GM23338 (cell line): ENCODE results near the gene SULT1A2. TPM values are rescaled to one million over a fixed set of nuclear protein-coding genes. Genes with fewer than 3 reads are reported as not detected.
A peak's percentile ranks its signal among the peaks of the same experiment; 100 is the strongest.
"Not testable (repeated sequence)": the region's sequence is repeated elsewhere in the genome, so short reads cannot be mapped to it uniquely, and the experiment has no call there.

Experiments used
- ATAC-seq: fragments of 200-7000 bp; cut with Tn5 transposase; 3 replicates; pipeline ENCODE4 v1.9.1; 2020
- DNase-seq: peaks from one replicate; pipeline ENCODE4 v3.0.0-alpha.2; 2015; ENCODE audit warnings: low spot score
- H2AFZ ChIP-seq: fragments of 200-600 bp; sonication (generic); 2 replicates; pipeline ENCODE4 v1.8.0; 2016; ENCODE audit warnings: antibody characterized with exemption, mild to moderate bottlenecking, moderate library complexity
- H3F3A ChIP-seq: fragments of 200-600 bp; sonication (generic); replicated peaks from 2 replicates; pipeline ENCODE4 v1.8.0; 2017; ENCODE audit warnings: antibody characterized with exemption, mixed run types, low read depth
- H3K27ac ChIP-seq: fragments of 200-600 bp; sonication (generic); 2 replicates; pipeline ENCODE4 v1.6.1; 2016; ENCODE audit warnings: low read depth
- H3K27me3 ChIP-seq: fragments of 200-600 bp; sonication (generic); 2 replicates; pipeline ENCODE4 v1.8.0; 2016; ENCODE audit warnings: mild to moderate bottlenecking, mixed run types, moderate library complexity; ENCODE audit not compliant: insufficient read depth
- H3K36me3 ChIP-seq: fragments of 200-600 bp; sonication (generic); 2 replicates; pipeline ENCODE4 v1.8.0; 2016; ENCODE audit warnings: mild to moderate bottlenecking; ENCODE audit not compliant: insufficient read depth
- H3K4me1 ChIP-seq: fragments of 200-600 bp; sonication (generic); 2 replicates; pipeline ENCODE4 v1.8.0; 2016; ENCODE audit warnings: mild to moderate bottlenecking, moderate library complexity; ENCODE audit not compliant: insufficient read depth
- H3K4me2 ChIP-seq: fragments of 200-600 bp; sonication (generic); 2 replicates; pipeline ENCODE4 v1.7.1; 2017; ENCODE audit warnings: mixed run types
- H3K4me3 ChIP-seq: fragments of 200-600 bp; sonication (generic); 2 replicates; pipeline ENCODE4 v1.6.1; 2016; ENCODE audit warnings: mixed run types
- H3K79me2 ChIP-seq: fragments of 200-600 bp; sonication (generic); replicated peaks from 2 replicates; pipeline ENCODE4 v1.8.0; 2017; ENCODE audit warnings: mild to moderate bottlenecking; ENCODE audit not compliant: insufficient read depth
- H3K9me2 ChIP-seq: fragments of 200-600 bp; sonication (generic); 2 replicates; pipeline ENCODE4 v1.8.0; 2017; ENCODE audit not compliant: insufficient read depth
- H4K20me1 ChIP-seq: fragments of 200-600 bp; sonication (generic); replicated peaks from 2 replicates; pipeline ENCODE4 v1.8.0; 2017; ENCODE audit warnings: mild to moderate bottlenecking; ENCODE audit not compliant: insufficient read depth
- H3K27ac Mint-ChIP-seq: 2 replicates; pipeline ENCODE4 v1.8.0; 2020; ENCODE audit warnings: inconsistent platforms, mild to moderate bottlenecking, moderate library complexity, mixed read lengths
- H3K27me3 Mint-ChIP-seq: 3 replicates; pipeline ENCODE4 v1.8.0; 2022; ENCODE audit warnings: low read depth, mild to moderate bottlenecking, moderate library complexity, mixed read lengths, inconsistent platforms; ENCODE audit not compliant: insufficient read depth, poor library complexity
- H3K36me3 Mint-ChIP-seq: 3 replicates; pipeline ENCODE4 v1.8.0; 2021; ENCODE audit warnings: low read depth, mild to moderate bottlenecking, inconsistent platforms, moderate library complexity, mixed read lengths
- H3K4me1 Mint-ChIP-seq: 3 replicates; pipeline ENCODE4 v1.8.0; 2020; ENCODE audit warnings: mild to moderate bottlenecking, inconsistent platforms, mixed read lengths
- H3K4me3 Mint-ChIP-seq: 3 replicates; pipeline ENCODE4 v1.8.0; 2021; ENCODE audit warnings: moderate library complexity, mild to moderate bottlenecking, inconsistent platforms, mixed read lengths
- H3K9me3 Mint-ChIP-seq: 3 replicates; pipeline ENCODE4 v1.8.0; 2020; ENCODE audit warnings: moderate library complexity, mild to moderate bottlenecking, inconsistent platforms, mixed read lengths
- NANOG ChIP-seq: IDR thresholded peaks from 2 replicates; pipeline ENCODE4 v1.6.1; 2016; ENCODE audit warnings: antibody characterized with exemption, borderline replicate concordance
- POLR2AphosphoS5 ChIP-seq: IDR thresholded peaks from 2 replicates; pipeline ENCODE4 v1.6.1; 2016; ENCODE audit warnings: antibody characterized with exemption, low read depth
- ZNF462 ChIP-seq: fragments of 250-450 bp; sonication (Bioruptor Pico); IDR thresholded peaks from 2 replicates; pipeline ENCODE4 v1.5.0; 2020; ENCODE audit warnings: mild to moderate bottlenecking, moderate library complexity
- polyA plus RNA-seq: library from polyadenylated mRNA; unstranded; fragments of >200 nt; fragmentation: Nextera tagmentation; extraction: Ambion mirVana; gene quantifications from 2 replicates; pipeline ENCODE4 v1.2.1, GENCODE V29; 2016
- total RNA-seq: library from RNA; depleted of rRNA; stranded (reverse); fragments of >200 nt; shearing (Covaris generic); gene quantifications from 2 replicates; pipeline ENCODE4 v1.2.3, GENCODE V29; 2014

The SULT1A2 gene
- total and polyA plus RNA-seq, 2 experiments from 2014 or later, result 0.17 to 0.34 TPM

- H2AFZ ChIP-seq, result no peak overlapping the region
- Mint-ChIP-seq H3K27me3 (peaks cover 9% of the 10 kb centered on the region), H3K36me3 (no peaks in the 10 kb centered on the region), H3K4me3 (no peak overlapping the region), H3K9me3 (no peaks in the 10 kb centered on the region), H3K27ac (no peak overlapping the region), H3K4me1 (peaks cover 21% of the 10 kb centered on the region)
- no peaks in the 10 kb centered on the region for H3K27me3 ChIP-seq
- H3K4me3 ChIP-seq, result no peak overlapping the region
- no peaks in the 10 kb centered on the region for H3K79me2 ChIP-seq
- H3K4me1 ChIP-seq, result peaks cover 4% of the 10 kb centered on the region; the same call in 1 of the 2 replicates
- no peak overlapping the region for H3K4me2 ChIP-seq
- H3K27ac ChIP-seq, result no peak overlapping the region
- peak; percentile 63 for ATAC-seq
- no peaks in the 10 kb centered on the region for H4K20me1 ChIP-seq
- H3K36me3 ChIP-seq, result no peaks in the 10 kb centered on the region
- peak; percentile 78 for DNase-seq
- H3F3A ChIP-seq, result no peaks in the 10 kb centered on the region
- H3K9me2 ChIP-seq, result no peaks in the 10 kb centered on the region; the same call in 1 of the 2 replicates
- peak; percentile 70; the same call in 1 of the 2 replicates for TF ChIP-seq ZNF462
- TF ChIP-seq NANOG, result no peak
Measured at GRCh38 chr16:28597692-28598261, 927 bp upstream of the SULT1A2 start.

GRCh38 chr16:28596115-28596630 is 677 bp downstream of the SULT1A2 start:
- Histone ChIP-seq H3K4me1 (peaks cover 4% of the 10 kb centered on the region; the same call in 1 of the 2 replicates), H2AFZ (0 out of 2 replicates have a peak overlapping the region, but pooled peaks have one; percentile 78), H4K20me1 (no peaks in the 10 kb centered on the region), H3K27ac (no peak overlapping the region), H3K79me2 (no peaks in the 10 kb centered on the region), H3F3A (no peaks in the 10 kb centered on the region), H3K36me3 (no peaks in the 10 kb centered on the region), H3K4me3 (no peak overlapping the region), H3K27me3 (no peaks in the 10 kb centered on the region), H3K9me2 (no peaks in the 10 kb centered on the region; the same call in 1 of the 2 replicates), H3K4me2 (no peak overlapping the region)
- no peaks in the 10 kb centered on the region for H3K9me3 Mint-ChIP-seq
- H3K27ac Mint-ChIP-seq, result peak overlapping the region; percentile 83; the same call in 1 of the 2 replicates
- TF ChIP-seq POLR2AphosphoS5, result no peak
- no peaks in the 10 kb centered on the region for H3K36me3 Mint-ChIP-seq
- DNase-seq (no peak), ATAC-seq (no peak)
- H3K27me3 Mint-ChIP-seq, result peaks cover 10% of the 10 kb centered on the region
- no peak overlapping the region for H3K4me3 Mint-ChIP-seq
- H3K4me1 Mint-ChIP-seq, result peaks cover 21% of the 10 kb centered on the region

GRCh38 chr16:28595451-28595850 is 1.4 kb downstream of the SULT1A2 start:
- not testable (repeated sequence) for H3K4me3 Mint-ChIP-seq, H4K20me1 ChIP-seq, H3K4me2 ChIP-seq, H3K27me3 ChIP-seq, H3K4me1 ChIP-seq, H3K4me3 ChIP-seq, H3K27ac Mint-ChIP-seq, ATAC-seq, H3K36me3 Mint-ChIP-seq, H2AFZ ChIP-seq, H3K9me3 Mint-ChIP-seq, H3K9me2 ChIP-seq, H3K27ac ChIP-seq, DNase-seq, H3F3A ChIP-seq, H3K36me3 ChIP-seq, H3K79me2 ChIP-seq
- Mint-ChIP-seq H3K27me3 (peaks cover 11% of the 10 kb centered on the region), H3K4me1 (peaks cover 21% of the 10 kb centered on the region)
